BE2C (cell line): ENCODE data around the gene TRANK1.

Experiments
- DNase-seq: peaks from one replicate; pipeline ENCODE4 v3.0.0-alpha.2; 2020
- H3K27me3 ChIP-seq: fragments of 250-450 bp; sonication (Bioruptor Pico); 2 replicates; pipeline ENCODE4 v1.5.1; 2020; ENCODE audit warnings: mild to moderate bottlenecking
- H3K36me3 ChIP-seq: fragments of 250-450 bp; sonication (Bioruptor Pico); 2 replicates; pipeline ENCODE4 v1.5.1; 2020; ENCODE audit warnings: mild to moderate bottlenecking
- H3K4me1 ChIP-seq: fragments of 250-450 bp; sonication (Bioruptor Pico); 2 replicates; pipeline ENCODE4 v1.5.1; 2020
- H3K4me3 ChIP-seq: 2 replicates; pipeline ENCODE4 v1.5.1; 2011; ENCODE audit warnings: low read depth, low read length
- H3K9me3 ChIP-seq: fragments of 250-450 bp; sonication (Bioruptor Pico); 2 replicates; pipeline ENCODE4 v1.5.1; 2020
- CTCF ChIP-seq: IDR thresholded peaks from 2 replicates; pipeline ENCODE4 v1.5.1; 2012; ENCODE audit warnings: mild to moderate bottlenecking, low read depth, low read length

TRANK1 gene

GRCh38 chr3:36919439-36920160 lies 25.3 kb downstream of the TRANK1 start:
- no peak overlapping the region for H3K4me3 ChIP-seq
- no peak for DNase-seq
- no peaks in the 10 kb centered on the region for H3K4me1 ChIP-seq

DNA sequence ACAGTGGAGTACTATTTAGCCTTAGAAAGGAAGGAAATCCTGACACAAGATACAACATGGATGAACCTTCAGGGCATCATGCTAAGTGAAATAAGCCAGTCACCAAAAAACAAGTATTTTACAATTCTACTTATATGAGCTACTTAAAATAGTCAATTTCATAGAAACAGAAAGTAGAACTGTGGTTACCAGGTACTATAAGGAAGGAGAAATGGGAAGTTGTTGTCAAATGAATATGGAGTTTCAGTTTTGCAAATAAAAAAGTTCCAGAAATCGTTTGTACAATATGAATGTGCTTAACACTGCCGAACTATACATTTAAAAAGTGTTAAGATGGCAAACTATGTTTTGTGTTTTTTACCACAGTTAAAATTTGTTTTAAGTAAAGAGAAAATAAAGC lies 26.8 kb downstream of the TRANK1 start:
- H3K4me1 ChIP-seq = no peaks in the 10 kb centered on the region
- H3K27me3 ChIP-seq = no peaks in the 10 kb centered on the region
- H3K4me3 ChIP-seq = no peak overlapping the region
- no peaks in the 10 kb centered on the region for H3K36me3 ChIP-seq
- TF ChIP-seq CTCF = no peak
- H3K9me3 ChIP-seq = no peaks in the 10 kb centered on the region
- no peak for DNase-seq

More at GRCh38 chr3:36919439-36920160, 25.3 kb downstream of the TRANK1 start:
- H3K36me3 ChIP-seq = no peaks in the 10 kb centered on the region
- TF ChIP-seq CTCF = no peak
- no peaks in the 10 kb centered on the region for H3K27me3 ChIP-seq
- no peaks in the 10 kb centered on the region for H3K9me3 ChIP-seq

DNA sequence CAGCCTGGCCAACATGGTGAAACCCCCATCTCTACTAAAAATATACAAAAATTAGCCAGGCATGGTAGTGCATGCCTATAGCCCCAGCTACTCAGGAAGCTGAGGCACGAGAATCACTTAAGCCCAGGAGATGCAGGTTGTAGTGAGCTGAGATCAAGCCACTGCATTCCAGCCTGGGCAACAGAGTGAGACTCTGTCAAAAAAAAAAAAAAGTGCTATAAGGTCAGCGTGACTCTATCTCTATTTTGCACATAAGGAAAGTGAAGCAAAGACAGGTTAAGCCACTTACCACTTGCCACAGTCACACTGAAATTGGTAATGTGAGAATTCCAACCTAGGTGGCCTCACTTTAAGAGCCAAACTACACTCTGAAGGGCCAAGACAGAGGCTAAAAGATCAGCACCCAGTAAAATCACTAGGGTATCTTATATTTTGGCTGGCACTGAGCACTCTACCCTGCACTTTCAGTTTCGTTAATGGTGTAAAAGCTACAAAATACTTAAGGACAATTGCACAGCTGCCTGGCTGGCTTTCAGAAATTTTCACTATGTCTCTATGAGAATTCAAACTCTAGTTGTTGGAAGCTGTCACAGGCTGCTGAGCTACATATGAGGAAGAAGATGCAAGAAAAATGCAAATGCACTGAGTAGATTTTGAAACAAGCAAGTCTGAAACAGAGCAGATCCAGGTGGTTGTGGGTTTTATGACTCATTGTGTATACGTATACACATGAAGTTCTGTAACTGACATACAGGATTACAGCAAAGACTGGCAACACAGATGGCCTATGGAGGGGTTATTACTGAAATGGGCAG lies 32.7 kb downstream of the TRANK1 start:
- Histone ChIP-seq H3K27me3 (no peaks in the 10 kb centered on the region), H3K36me3 (no peaks in the 10 kb centered on the region), H3K4me3 (no peak overlapping the region), H3K9me3 (no peaks in the 10 kb centered on the region), H3K4me1 (no peaks in the 10 kb centered on the region)
- no peak for TF ChIP-seq CTCF
- DNase-seq = no peak

DNA sequence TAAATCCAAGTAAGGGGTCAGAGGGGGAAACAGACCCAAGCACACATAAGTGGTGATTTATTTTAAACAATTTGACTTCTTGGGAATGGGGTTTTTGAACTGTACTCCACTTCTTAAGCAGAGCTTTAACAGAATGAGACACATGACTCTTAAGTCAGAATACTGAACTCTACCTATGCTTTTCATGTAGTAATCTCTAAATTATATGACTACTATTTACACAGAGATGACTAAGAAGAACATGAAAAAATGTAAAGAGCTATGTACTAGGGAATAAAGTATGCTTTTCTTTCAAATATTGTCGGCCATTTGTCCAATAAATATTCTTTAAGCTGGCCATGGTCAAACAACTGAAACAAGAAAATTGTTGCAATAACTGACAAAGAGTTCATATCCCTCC lies 35.2 kb downstream of the TRANK1 start:
- TF ChIP-seq CTCF = no peak
- Histone ChIP-seq H3K36me3 (no peaks in the 10 kb centered on the region), H3K27me3 (no peaks in the 10 kb centered on the region), H3K4me3 (no peak overlapping the region), H3K4me1 (no peaks in the 10 kb centered on the region), H3K9me3 (no peaks in the 10 kb centered on the region)
- no peak for DNase-seq

- Histone ChIP-seq H3K27me3 (no peaks in the 10 kb centered on the region), H3K4me1 (no peaks in the 10 kb centered on the region), H3K9me3 (no peaks in the 10 kb centered on the region), H3K36me3 (no peaks in the 10 kb centered on the region), H3K4me3 (no peak overlapping the region)
- TF ChIP-seq CTCF = no peak
- no peak for DNase-seq
Observed at GRCh38 chr3:36909181-36909580, 35.7 kb downstream of the TRANK1 start.

DNA sequence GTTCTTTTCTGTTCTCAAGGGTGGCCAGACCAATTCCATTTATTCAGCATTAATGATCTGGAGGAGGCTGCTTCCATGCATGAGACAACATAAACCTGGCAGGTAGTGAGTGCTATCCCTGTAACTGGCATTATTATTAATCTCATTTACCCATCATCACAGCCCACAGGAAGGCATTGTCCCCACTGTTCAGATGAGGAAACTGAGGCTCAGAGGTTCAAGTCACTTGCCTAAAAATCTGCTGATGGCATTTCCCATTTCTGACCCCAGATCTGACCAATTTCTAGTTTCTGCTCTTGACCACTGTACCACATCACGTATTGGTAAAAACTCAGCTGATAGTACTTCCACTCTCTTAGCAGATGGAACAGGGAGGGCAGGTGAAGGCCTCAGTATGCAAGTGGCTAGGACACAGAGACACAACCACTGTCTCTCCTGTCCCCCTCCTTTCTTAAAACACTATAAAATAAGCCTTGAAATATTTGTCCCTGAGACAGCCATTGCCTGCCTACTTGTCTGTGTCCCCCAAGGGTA lies 36.1 kb downstream of the TRANK1 start:
- Histone ChIP-seq H3K4me3 (no peak overlapping the region), H3K9me3 (no peaks in the 10 kb centered on the region), H3K36me3 (no peaks in the 10 kb centered on the region), H3K4me1 (no peaks in the 10 kb centered on the region), H3K27me3 (no peaks in the 10 kb centered on the region)
- DNase-seq = no peak
- TF ChIP-seq CTCF = no peak
